ENCODE results near the gene PPP1R3G. TPM values are rescaled to one million over a fixed set of nuclear protein-coding genes. Genes with fewer than 3 reads are reported as not detected.

Gene PPP1R3G
- total and polyA plus RNA-seq, 2 of the 13 experiments (the other 11 are each of a cell fraction or from before 2014, with no cell fraction given), result 1.2 to 1.3 TPM

- TF ChIP-seq ZNF547 (CRISPR knock-in tag; IDR thresholded peaks at IDR 0.05) (peak; percentile 48; the same call in 1 of the 2 replicates), IRX3 (CRISPR knock-in tag; IDR thresholded peaks at IDR 0.05; ENCODE audit: borderline replicate concordance, low read depth) (peak; percentile 82; the same call in 1 of the 2 replicates), RBM39 (IDR thresholded peaks at IDR 0.05; ENCODE audit: low read depth, low read length, poor library complexity, severe bottlenecking) (no peak), LCORL (IDR thresholded peaks at IDR 0.05) (no peak), LCORL (CRISPR knock-in tag; IDR thresholded peaks at IDR 0.05) (peak; percentile 100), ZNF597 (CRISPR knock-in tag; IDR thresholded peaks at IDR 0.05) (no peak), HHEX (CRISPR knock-in tag; IDR thresholded peaks at IDR 0.05) (peak; percentile 87), RARG (CRISPR knock-in tag; IDR thresholded peaks at IDR 0.05; ENCODE audit: low read depth) (no peak), RERE (CRISPR knock-in tag; IDR thresholded peaks at IDR 0.05; ENCODE audit: low read depth) (peak; percentile 95; the same call in 1 of the 2 replicates), SMC3 (IDR thresholded peaks at IDR 0.05; ENCODE audit: low read length) (peak; percentile 41; the same call in 1 of the 2 replicates), ZNF160 (CRISPR knock-in tag; IDR thresholded peaks at IDR 0.05) (peak; percentile 97), RXRB (CRISPR knock-in tag; IDR thresholded peaks at IDR 0.05; ENCODE audit: borderline replicate concordance) (peak; percentile 98), PLSCR1 (CRISPR knock-in tag; IDR thresholded peaks at IDR 0.05; ENCODE audit: borderline replicate concordance) (no peak; the same call in 1 of the 2 replicates), ZNF550 (CRISPR knock-in tag; IDR thresholded peaks at IDR 0.05; ENCODE audit: borderline replicate concordance) (no peak), ZNF790 (CRISPR knock-in tag; IDR thresholded peaks at IDR 0.05; ENCODE audit: borderline replicate concordance) (no peak; the same call in 1 of the 2 replicates), ZNF607 (CRISPR knock-in tag; IDR thresholded peaks at IDR 0.05; ENCODE audit: borderline replicate concordance) (peak; percentile 92), GATA4 (IDR thresholded peaks at IDR 0.05; ENCODE audit: borderline replicate concordance, low read depth) (peak; percentile 60; the same call in 1 of the 2 replicates), ZSCAN21 (CRISPR knock-in tag; IDR thresholded peaks at IDR 0.05; ENCODE audit: borderline replicate concordance) (peak; percentile 98), PAXIP1 (CRISPR knock-in tag; conservative IDR thresholded peaks at IDR 0.05) (peak; percentile 100)
Measured at GRCh38 chr6:5068153-5068751, 16.9 kb upstream of the PPP1R3G start (continued).
